BJ (cell line): Measurements from ENCODE around the gene SMARCD1. TPM values are rescaled to one million over a fixed set of nuclear protein-coding genes. Genes with fewer than 3 reads are reported as not detected.

Source experiments
- CTCF ChIA-PET: fragments of 350-600 bp; formaldehyde crosslinking; extraction: SDS; loops from one replicate; lab custom pipeline; 2021; ENCODE audit warnings: antibody characterized with exemption, inconsistent platforms; lab: Yijun Ruan, JAX
- POLR2A ChIA-PET: fragments of 300-600 bp; sonication (Branson Sonifier 250); formaldehyde crosslinking; extraction: SDS; loops from one replicate; lab custom pipeline; 2021; ENCODE audit warnings: antibody characterized with exemption; lab: Charles Lee
- DNase-seq: peaks from one replicate; pipeline ENCODE4 v3.0.0-alpha.2; 2011; ENCODE audit warnings: low read depth
- H3K27me3 ChIP-seq: 2 replicates; pipeline ENCODE4 v1.6.0; 2011; ENCODE audit warnings: low read length; ENCODE audit not compliant: control insufficient read depth, insufficient read depth
- H3K36me3 ChIP-seq: 2 replicates; pipeline ENCODE4 v1.5.1; 2011; ENCODE audit warnings: low read length; ENCODE audit not compliant: control insufficient read depth, insufficient read depth
- H3K4me3 ChIP-seq: 2 replicates; pipeline ENCODE4 v1.5.1; 2011; ENCODE audit warnings: low read depth, mild to moderate bottlenecking, control low read depth, low read length
- CTCF ChIP-seq: IDR thresholded peaks from 2 replicates; pipeline ENCODE4 v1.5.1; 2011; ENCODE audit warnings: low read depth, mild to moderate bottlenecking, control low read depth, inconsistent platforms, low read length, moderate library complexity; ENCODE audit not compliant: insufficient read depth
- polyA minus RNA-seq: library from RNA; depleted of rRNA, polyadenylated mRNA; stranded (reverse); fragments of >200 nt; gene quantifications from 2 replicates; pipeline ENCODE4 v1.2.3, GENCODE V29; 2011; rRNA and poly(A)+ RNA removed
- polyA plus RNA-seq: library from polyadenylated mRNA; depleted of rRNA; stranded (reverse); fragments of >200 nt; gene quantifications from 2 replicates; pipeline ENCODE4 v1.2.3, GENCODE V29; 2011; rRNA removed

Gene SMARCD1
- polyA plus RNA-seq (48.9 and 56.0 TPM in 2 replicates), polyA minus RNA-seq (38.7 and 48.3 TPM in 2 replicates)

GRCh38 chr12:50084775-50085614 is at the start of gene SMARCD1:
Gene SMARCD1 (plus strand): TSS chr12:50085342. CDS start chr12:50085370, 28 bp downstream.
- Histone ChIP-seq H3K4me3 (peak within 1 kb of the TSS; percentile 62), H3K27me3 (no peaks in the 10 kb centered on the region; the same call in 1 of the 2 replicates), H3K36me3 (peaks cover 7% of the 10 kb centered on the region)
- CTCF ChIA-PET, result interaction anchor here (0.6 to 3.6 kb wide), 18 partner anchors 8 to 614 kb away, joined by 3 to 23 read pairs (median 4); partner anchors contain the start of genes CERS5, COX14 and DIP2B
- TF ChIP-seq CTCF, result peak; percentile 78
- POLR2A ChIA-PET, result interaction anchor here (0.5 to 0.9 kb wide), 4 partner anchors 12 to 461 kb away, joined by 4 to 24 read pairs (median 8); partner anchors contain the start of gene COX14
- DNase-seq, result peak; percentile 48

- H3K4me3 ChIP-seq, result no peak overlapping the region
- no peak for TF ChIP-seq CTCF
- no peak for DNase-seq
- H3K36me3 ChIP-seq, result no peaks in the 10 kb centered on the region
- ChIA-PET CTCF (interaction anchor here (0.9 to 8.0 kb wide), 21 partner anchors 9 to 261 kb away, joined by 3 to 102 read pairs (median 11); partner anchors contain the start of genes AQP6 and RACGAP1), POLR2A (no interaction called here)
- H3K27me3 ChIP-seq, result no peaks in the 10 kb centered on the region; the same call in 1 of the 2 replicates
These were observed 46.8 kb upstream of the SMARCD1 start for GRCh38 chr12:50038336-50038735.

GRCh38 chr12:50039151-50039835 is 45.8 kb upstream of the SMARCD1 start:
- TF ChIP-seq CTCF, result peak; percentile 90
- ChIA-PET CTCF (interaction anchor here (0.7 to 8.0 kb wide), 29 partner anchors 9 to 238 kb away, joined by 3 to 102 read pairs (median 8); partner anchors contain the start of genes AQP6 and RACGAP1), POLR2A (interaction anchor here (0.6 kb wide), 1 partner anchor 25 kb away, joined by 3 read pairs; no protein-coding TSS in a partner anchor)
- Histone ChIP-seq H3K4me3 (no peak overlapping the region), H3K36me3 (no peaks in the 10 kb centered on the region), H3K27me3 (no peaks in the 10 kb centered on the region; the same call in 1 of the 2 replicates)
- DNase-seq, result no peak

- CTCF ChIA-PET, result interaction anchor here (2.2 to 8.0 kb wide), 10 partner anchors 11 to 74 kb away, joined by 8 to 102 read pairs (median 35); partner anchors contain the start of gene AQP6
- Histone ChIP-seq H3K4me3 (no peak overlapping the region), H3K27me3 (no peaks in the 10 kb centered on the region; the same call in 1 of the 2 replicates), H3K36me3 (no peaks in the 10 kb centered on the region)
- POLR2A ChIA-PET, result no interaction called here
- TF ChIP-seq CTCF, result no peak
- DNase-seq, result no peak
These were observed 44.5 kb upstream of the SMARCD1 start for GRCh38 chr12:50040657-50041056.
